HepG2 (cell line): ENCODE data around the gene ARR3. TPM values are rescaled to one million over a fixed set of nuclear protein-coding genes. Genes with fewer than 3 reads are reported as not detected.

Experiments
- ATAC-seq: fragments of 200-7000 bp; cut with Tn5 transposase; 3 replicates; pipeline ENCODE4 v1.9.1; 2020; ENCODE audit warnings: mild to moderate bottlenecking, moderate library complexity
- BruUV-seq: library from RNA; stranded (reverse); fragments of 400-500 nt; replicated peaks from 2 replicates; lab custom pipeline; 2021; lab: Mats Ljungman, UMichigan
- CTCF ChIA-PET: fragments of 300-600 bp; formaldehyde crosslinking; extraction: SDS; loops from one replicate; lab custom pipeline; 2021; ENCODE audit warnings: low total read pairs, inconsistent platforms, low intra/inter-chr PET ratio; lab: Yijun Ruan, JAX
- POLR2A ChIA-PET: fragments of 350-600 bp; sonication (Branson Sonifier 250); formaldehyde crosslinking; loops from one replicate; lab custom pipeline; 2020; ENCODE audit warnings: antibody characterized with exemption, inconsistent platforms; lab: Yijun Ruan, JAX
- DNase-seq: peaks from one replicate; pipeline ENCODE4 v3.0.0-alpha.2; 2015; ENCODE audit warnings: low spot score
- FAIRE-seq: peaks from 3 replicates; lab custom pipeline; 2011; peaks lifted over from hg19 to GRCh38; lab: Jason Lieb, UNC
- H2AFZ ChIP-seq: one replicate; pipeline ENCODE4 v1.6.1; 2011; ENCODE audit warnings: low read length, inconsistent platforms
- H3K27ac ChIP-seq: fragments of 300-600 bp; 3 replicates; pipeline ENCODE4 v1.8.0; 2011; ENCODE audit warnings: mixed run types, mild to moderate bottlenecking, mixed read lengths, low read length, inconsistent platforms; ENCODE audit not compliant: insufficient read depth; ENCODE audit errors: extremely low read length
- H3K27me3 ChIP-seq, 2 experiments: fragments of 200-600 bp in 1 of 2; 2 replicates in 1 of 2; 3 replicates in 1 of 2; pipeline versions ENCODE4 v1.6.0 to v1.8.0; 2011; ENCODE audit warnings: low read length in 2 of 2, mild to moderate bottlenecking in 2 of 2, moderate library complexity in 2 of 2, inconsistent platforms in 1 of 2; ENCODE audit not compliant: insufficient read depth in 2 of 2, control insufficient read depth in 1 of 2
- H3K36me3 ChIP-seq, 2 experiments: fragments of 200-600 bp in 1 of 2; replicated peaks in 1 of 2; 2 replicates in 1 of 2; 3 replicates in 1 of 2; pipeline versions ENCODE4 v1.5.1 to v1.8.0; 2011; ENCODE audit warnings: low read length in 2 of 2, inconsistent platforms in 1 of 2; ENCODE audit not compliant: insufficient read depth in 2 of 2, control insufficient read depth in 1 of 2
- H3K4me1 ChIP-seq: 2 replicates; pipeline ENCODE4 v1.5.1; 2012; ENCODE audit warnings: low read length, inconsistent platforms; ENCODE audit not compliant: insufficient read depth
- H3K4me2 ChIP-seq: 2 replicates; pipeline ENCODE4 v1.6.0; 2011; ENCODE audit warnings: low read depth, low read length, inconsistent platforms
- H3K4me3 ChIP-seq, 3 experiments: fragments of 200-600 bp in 1 of 3; sonication (generic), shearing (Covaris generic) in 1 of 3; replicated peaks in 1 of 3; 2 replicates each; pipeline ENCODE4 v1.5.1; 2011 to 2016; ENCODE audit warnings: low read length in 3 of 3, inconsistent platforms in 2 of 3, low read depth in 2 of 3, mild to moderate bottlenecking in 2 of 3, control low read depth in 1 of 3, mixed read lengths in 1 of 3; ENCODE audit not compliant: insufficient read depth in 1 of 3
- H3K79me2 ChIP-seq: one replicate; pipeline ENCODE4 v1.6.1; 2011; ENCODE audit warnings: low read length, inconsistent platforms; ENCODE audit not compliant: insufficient read depth
- H3K9ac ChIP-seq: 2 replicates; pipeline ENCODE4 v1.6.0; 2011; ENCODE audit warnings: mild to moderate bottlenecking, low read depth, low read length, inconsistent platforms; ENCODE audit not compliant: insufficient read depth
- H3K9me3 ChIP-seq: 2 replicates; pipeline ENCODE4 v1.5.1; 2012; ENCODE audit warnings: mild to moderate bottlenecking, low read length
- H4K20me1 ChIP-seq: 2 replicates; pipeline ENCODE4 v1.6.0; 2011; ENCODE audit warnings: inconsistent platforms, mild to moderate bottlenecking, low read length, moderate library complexity; ENCODE audit not compliant: insufficient read depth
- FOXA3 ChIP-seq: IDR thresholded peaks from 2 replicates; pipeline ENCODE4 v1.6.1; 2016; ENCODE audit warnings: missing genetic modification reagents, missing compliant biosample characterization
- GPN1 ChIP-seq: sonication (generic); formaldehyde crosslinking; IDR thresholded peaks from 2 replicates; pipeline ENCODE4 v1.5.1; 2020; ENCODE audit warnings: missing genetic modification reagents, borderline replicate concordance
- PAF1 ChIP-seq: IDR thresholded peaks from 2 replicates; pipeline ENCODE4 v1.6.1; 2016; ENCODE audit warnings: missing genetic modification reagents, missing compliant biosample characterization
- RAD21 ChIP-seq: fragments of 450-650 bp; formaldehyde crosslinking; IDR thresholded peaks from 2 replicates; pipeline ENCODE4 v1.5.0; 2020; ENCODE audit warnings: mild to moderate bottlenecking
- SCMH1 ChIP-seq: sonication (generic); formaldehyde crosslinking; IDR thresholded peaks from 2 replicates; pipeline ENCODE4 v1.9.0; 2021; ENCODE audit warnings: missing genetic modification reagents, mild to moderate bottlenecking, borderline replicate concordance
- SIX1 ChIP-seq: sonication (generic); formaldehyde crosslinking; IDR thresholded peaks from 2 replicates; pipeline ENCODE4 v1.4.0; 2020; ENCODE audit warnings: missing genetic modification reagents, borderline replicate concordance
- SKI ChIP-seq: fragments of 450-650 bp; IDR thresholded peaks from one replicate; pipeline ENCODE4 v1.6.1; 2018; ENCODE audit warnings: mild to moderate bottlenecking; ENCODE audit not compliant: partially characterized antibody
- SMC3 ChIP-seq: IDR thresholded peaks from 2 replicates; pipeline ENCODE4 v1.6.1; 2011; ENCODE audit warnings: low read length, improper control_type of control experiment
- SSRP1 ChIP-seq: IDR thresholded peaks from 2 replicates; pipeline ENCODE4 v1.6.1; 2016; ENCODE audit warnings: control low read depth
- STAG1 ChIP-seq: sonication (generic); formaldehyde crosslinking; IDR thresholded peaks from 2 replicates; pipeline ENCODE4 v1.4.0; 2020; ENCODE audit warnings: missing genetic modification reagents
- ZNF552 ChIP-seq: sonication (generic); formaldehyde crosslinking; IDR thresholded peaks from 2 replicates; pipeline ENCODE4 v1.9.0; 2022; ENCODE audit warnings: missing genetic modification reagents, mild to moderate bottlenecking, borderline replicate concordance
- ZNF891 ChIP-seq: sonication (generic); formaldehyde crosslinking; IDR thresholded peaks from 2 replicates; pipeline ENCODE4 v1.5.0; 2020; ENCODE audit warnings: mild to moderate bottlenecking, missing genetic modification reagents
- WGBS: methylation state at CpG from one replicate; pipeline ENCODE4 v1.1.6; 2017; ENCODE audit warnings: low lambda C conversion rate; 5-methylcytosine and 5-hydroxymethylcytosine counted together
- in situ Hi-C: cut with HindIII; loops from 2 replicates; pipeline ENCODE4 v1.10.0; 2017; ENCODE audit warnings: low pct_unique_long_range_greater_than_20kb; ENCODE audit not compliant: extremely low pct_ligation_motif_present
- intact Hi-C: fragments of 100-400 bp; cut with micrococcal nuclease; formaldehyde crosslinking; loops from one replicate; pipeline ENCODE4 v1.10.0; 2022; ENCODE audit not compliant: unreplicated experiment
- polyA plus RNA-seq, 8 experiments: library from polyadenylated mRNA; depleted of rRNA in 3 of 8; stranded (reverse) in 7 of 8; unstranded in 1 of 8; fragments of >200 nt; fragmentation: Illumina TruSeq in 4 of 8; extraction: Trizol in 4 of 8; gene quantifications; 2 replicates each; pipeline versions ENCODE4 v1.2.1 to v1.2.3, GENCODE V29; 2011 to 2016; ENCODE audit warnings: low read depth in 4 of 8, missing spikeins in 1 of 8, mixed read lengths in 1 of 8; ENCODE audit not compliant: insufficient read depth in 1 of 8
- total RNA-seq, 5 experiments: library from RNA; depleted of rRNA; stranded (reverse); fragments of >200 nt; fragmentation: Illumina TruSeq; extraction: Trizol; gene quantifications; 2 replicates each; pipeline ENCODE4 v1.2.3, GENCODE V29; 2016; ENCODE audit warnings: low read depth in 1 of 5
- TF ChIP-seq, protein P1 (sequence below): sonication (generic); formaldehyde crosslinking; IDR thresholded peaks from 2 replicates; pipeline ENCODE4 v1.5.0; 2020; ENCODE audit warnings: mild to moderate bottlenecking, missing genetic modification reagents, moderate library complexity
- TF ChIP-seq, protein P2 (sequence below): sonication (generic); formaldehyde crosslinking; IDR thresholded peaks from 2 replicates; pipeline ENCODE4 v1.5.1; 2020; ENCODE audit warnings: mild to moderate bottlenecking, moderate library complexity, missing genetic modification reagents

The ARR3 gene
- total and polyA plus RNA-seq, 2 of the 13 experiments (the other 11 are each of a cell fraction or from before 2014, with no cell fraction given): not detected

DNA sequence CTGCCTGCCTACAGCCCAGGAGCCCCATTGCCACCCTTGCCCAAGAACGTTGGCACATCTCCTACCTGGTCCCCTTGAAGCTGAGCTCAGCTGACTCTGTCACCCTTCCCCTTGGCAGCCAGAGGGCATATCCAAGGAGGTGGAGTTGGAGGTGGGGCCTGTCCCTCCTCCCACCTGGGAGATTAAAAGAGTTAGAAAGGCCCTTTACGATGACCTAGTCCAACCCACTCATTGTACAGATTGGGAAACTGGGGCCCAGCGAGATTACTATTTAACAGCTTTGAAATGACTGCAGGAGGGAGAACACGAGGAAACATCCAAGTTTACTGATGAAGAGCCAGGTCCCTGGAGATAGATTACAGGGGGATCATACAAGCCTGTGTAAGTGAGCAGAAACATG is 8.0 kb upstream of the ARR3 start, which contains the start of gene P2RY4:
Gene P2RY4 (minus strand): TSS at position 101 of the 400 bp plus-strand sequence. CDS start 580 bp downstream, outside the sequence.
- intact Hi-C loops: no loop called here
- ATAC-seq: no peak
- H4K20me1 ChIP-seq: no peaks in the 10 kb centered on the region
- WGBS: 8% methylated on average over 4 of the region's 4 CpGs
- POLR2A ChIA-PET: interaction anchor here (1.3 kb wide), 1 partner anchor 30 kb away, joined by 3 read pairs; the partner anchor contains the start of genes KIF4A and PDZD11
- CTCF ChIA-PET: no interaction called here
- no peak within 1 kb of the TSS for H2AFZ ChIP-seq
- H3K4me2 ChIP-seq: no peak within 1 kb of the TSS
- H3K4me1 ChIP-seq: no peaks in the 10 kb centered on the region; the same call in 1 of the 2 replicates
- TF ChIP-seq SSRP1 (no peak), SIX1 (CRISPR knock-in tag) (no peak), FOXA3 (CRISPR knock-in tag) (no peak), SKI (no peak), ZNF891 (CRISPR knock-in tag) (no peak), GPN1 (CRISPR knock-in tag) (no peak)
- no peak within 1 kb of the TSS for H3K27ac ChIP-seq
- no peaks in the 10 kb centered on the region for H3K27me3 ChIP-seq
- no peak within 1 kb of the TSS for H3K4me3 ChIP-seq
- no peaks in the 10 kb centered on the region for H3K79me2 ChIP-seq
- no peaks in the 10 kb centered on the region for H3K9me3 ChIP-seq
- H3K9ac ChIP-seq: no peak within 1 kb of the TSS
- in situ Hi-C loops: loop anchor here (10.0 kb wide), 1 partner anchor 55 kb away; no protein-coding TSS in a partner anchor
- FAIRE-seq: no peak
- no TSS peak for BruUV-seq
- no peaks in the 10 kb centered on the region for H3K36me3 ChIP-seq
- no peak for DNase-seq

DNA sequence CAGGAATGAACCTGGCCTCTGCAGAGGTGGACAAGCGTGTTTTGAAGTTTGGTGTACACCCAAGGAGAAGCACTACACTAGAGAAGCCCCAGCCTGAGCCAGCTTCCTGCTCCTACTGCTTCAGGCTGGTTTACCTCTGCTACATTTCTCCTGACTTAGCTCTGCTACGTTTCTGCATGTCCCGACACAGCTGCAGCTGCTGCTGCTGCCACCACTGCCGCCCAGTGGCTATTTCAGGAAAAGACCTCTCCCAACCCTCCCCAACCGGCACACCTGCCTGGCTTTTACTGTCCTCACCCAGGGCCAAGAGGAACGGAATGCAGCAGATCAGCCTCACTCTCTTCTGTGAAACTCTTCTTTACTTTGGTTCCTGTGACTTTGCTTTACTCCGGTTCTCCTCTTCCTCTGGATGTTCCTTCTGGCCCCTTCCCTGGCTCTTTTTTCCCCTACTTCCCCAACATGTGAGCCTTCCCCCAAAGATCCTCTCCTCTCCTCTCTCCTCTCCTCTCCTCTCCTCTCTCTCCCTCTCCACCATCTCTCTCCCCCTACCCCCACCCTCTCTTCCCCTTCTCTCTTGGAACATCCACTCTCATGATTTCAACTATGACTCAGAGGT is 5.1 kb upstream of the ARR3 start:
- Histone ChIP-seq H3K27ac (no peak overlapping the region), H3K4me2 (no peak overlapping the region), H3K79me2 (no peaks in the 10 kb centered on the region), H3K4me1 (no peaks in the 10 kb centered on the region), H3K4me3 (no peak overlapping the region), H3K27me3 (no peaks in the 10 kb centered on the region), H2AFZ (no peak overlapping the region), H3K9ac (no peak overlapping the region), H3K9me3 (no peaks in the 10 kb centered on the region), H3K36me3 (no peaks in the 10 kb centered on the region), H4K20me1 (no peaks in the 10 kb centered on the region)
- in situ Hi-C loops (loop anchor here (10.0 kb wide), 1 partner anchor 58 kb away; no protein-coding TSS in a partner anchor), intact Hi-C loops (loop anchor here (1.0 kb wide), 1 partner anchor 66 kb away; no protein-coding TSS in a partner anchor)
- ATAC-seq: peak; percentile 97
- peak; percentile 23 for DNase-seq
- TF ChIP-seq, protein P1, sequence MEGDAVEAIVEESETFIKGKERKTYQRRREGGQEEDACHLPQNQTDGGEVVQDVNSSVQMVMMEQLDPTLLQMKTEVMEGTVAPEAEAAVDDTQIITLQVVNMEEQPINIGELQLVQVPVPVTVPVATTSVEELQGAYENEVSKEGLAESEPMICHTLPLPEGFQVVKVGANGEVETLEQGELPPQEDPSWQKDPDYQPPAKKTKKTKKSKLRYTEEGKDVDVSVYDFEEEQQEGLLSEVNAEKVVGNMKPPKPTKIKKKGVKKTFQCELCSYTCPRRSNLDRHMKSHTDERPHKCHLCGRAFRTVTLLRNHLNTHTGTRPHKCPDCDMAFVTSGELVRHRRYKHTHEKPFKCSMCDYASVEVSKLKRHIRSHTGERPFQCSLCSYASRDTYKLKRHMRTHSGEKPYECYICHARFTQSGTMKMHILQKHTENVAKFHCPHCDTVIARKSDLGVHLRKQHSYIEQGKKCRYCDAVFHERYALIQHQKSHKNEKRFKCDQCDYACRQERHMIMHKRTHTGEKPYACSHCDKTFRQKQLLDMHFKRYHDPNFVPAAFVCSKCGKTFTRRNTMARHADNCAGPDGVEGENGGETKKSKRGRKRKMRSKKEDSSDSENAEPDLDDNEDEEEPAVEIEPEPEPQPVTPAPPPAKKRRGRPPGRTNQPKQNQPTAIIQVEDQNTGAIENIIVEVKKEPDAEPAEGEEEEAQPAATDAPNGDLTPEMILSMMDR (CRISPR knock-in tag): peak; percentile 80
- TF ChIP-seq SCMH1 (CRISPR knock-in tag): no peak
- TF ChIP-seq RAD21 (CRISPR knock-in tag): peak; percentile 52
- no peak for TF ChIP-seq PAF1 (CRISPR knock-in tag)
- TF ChIP-seq SMC3: peak; percentile 56
- TF ChIP-seq, protein P2, sequence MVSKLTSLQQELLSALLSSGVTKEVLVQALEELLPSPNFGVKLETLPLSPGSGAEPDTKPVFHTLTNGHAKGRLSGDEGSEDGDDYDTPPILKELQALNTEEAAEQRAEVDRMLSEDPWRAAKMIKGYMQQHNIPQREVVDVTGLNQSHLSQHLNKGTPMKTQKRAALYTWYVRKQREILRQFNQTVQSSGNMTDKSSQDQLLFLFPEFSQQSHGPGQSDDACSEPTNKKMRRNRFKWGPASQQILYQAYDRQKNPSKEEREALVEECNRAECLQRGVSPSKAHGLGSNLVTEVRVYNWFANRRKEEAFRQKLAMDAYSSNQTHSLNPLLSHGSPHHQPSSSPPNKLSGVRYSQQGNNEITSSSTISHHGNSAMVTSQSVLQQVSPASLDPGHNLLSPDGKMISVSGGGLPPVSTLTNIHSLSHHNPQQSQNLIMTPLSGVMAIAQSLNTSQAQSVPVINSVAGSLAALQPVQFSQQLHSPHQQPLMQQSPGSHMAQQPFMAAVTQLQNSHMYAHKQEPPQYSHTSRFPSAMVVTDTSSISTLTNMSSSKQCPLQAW: no peak
- peak; percentile 78 for TF ChIP-seq STAG1 (CRISPR knock-in tag)
- no peak for TF ChIP-seq ZNF552
- no TSS peak for BruUV-seq
- ChIA-PET CTCF (interaction anchor here (2.7 kb wide), 1 partner anchor 66 kb away, joined by 17 read pairs; no protein-coding TSS in a partner anchor), POLR2A (no interaction called here)
- FAIRE-seq: peak; percentile 26
- WGBS: 0% methylated on average over 4 of the region's 7 CpGs
